Panc1 (cell line): Measurements from ENCODE around the gene PAK2. TPM values are rescaled to one million over a fixed set of nuclear protein-coding genes. Genes with fewer than 3 reads are reported as not detected.

ENCODE experiments used
- ATAC-seq: fragments of 200-7000 bp; cut with Tn5 transposase; 2 replicates; pipeline ENCODE4 v1.9.1; 2020; ENCODE audit warnings: mild to moderate bottlenecking, moderate library complexity
- BruUV-seq: library from RNA; stranded (reverse); fragments of 400-500 nt; replicated peaks from 2 replicates; lab custom pipeline; 2021; lab: Mats Ljungman, UMichigan
- CTCF ChIA-PET: fragments of 300-600 bp; sonication (Branson Sonifier 250); formaldehyde crosslinking; loops from one replicate; lab custom pipeline; 2022; ENCODE audit warnings: antibody characterized with exemption; lab: Charles Lee
- POLR2A ChIA-PET: fragments of 300-600 bp; sonication (Branson Sonifier 250); formaldehyde crosslinking; loops from one replicate; lab custom pipeline; 2022; ENCODE audit warnings: antibody characterized with exemption; lab: Charles Lee
- DNase-seq: peaks from one replicate; pipeline ENCODE4 v3.0.0-alpha.2; 2010; ENCODE audit warnings: low read depth, low spot score
- H3K27ac ChIP-seq: 2 replicates; pipeline ENCODE4 v1.5.1; 2011; ENCODE audit warnings: mild to moderate bottlenecking, low read length, inconsistent platforms
- H3K27me3 ChIP-seq: fragments of 200-500 bp; sonication (Bioruptor generic); 2 replicates; pipeline ENCODE4 v1.6.0; 2014; ENCODE audit warnings: low read length, inconsistent platforms; ENCODE audit not compliant: control insufficient read depth, insufficient read depth
- H3K36me3 ChIP-seq: fragments of 200-500 bp; sonication (Bioruptor generic); 2 replicates; pipeline ENCODE4 v1.5.1; 2014; ENCODE audit warnings: inconsistent platforms, mild to moderate bottlenecking, low read length, moderate library complexity; ENCODE audit not compliant: control insufficient read depth, insufficient read depth
- H3K4me1 ChIP-seq: 2 replicates; pipeline ENCODE4 v1.5.1; 2011; ENCODE audit warnings: inconsistent platforms, mild to moderate bottlenecking, low read length, moderate library complexity; ENCODE audit not compliant: control insufficient read depth, insufficient read depth
- H3K4me3 ChIP-seq, 2 experiments: 2 replicates each; pipeline ENCODE4 v1.5.1; 2011 to 2012; ENCODE audit warnings: low read depth in 2 of 2, low read length in 2 of 2, mild to moderate bottlenecking in 2 of 2, inconsistent platforms in 1 of 2, moderate library complexity in 1 of 2
- H3K9me3 ChIP-seq: fragments of 200-500 bp; sonication (Bioruptor generic); 2 replicates; pipeline ENCODE4 v1.5.1; 2014; ENCODE audit warnings: low read depth, mild to moderate bottlenecking, inconsistent platforms, low read length, moderate library complexity; ENCODE audit not compliant: control insufficient read depth, insufficient read depth
- CTCF ChIP-seq: fragments of 450-650 bp; IDR thresholded peaks from 2 replicates; pipeline ENCODE4 v1.5.1; 2017; ENCODE audit warnings: mild to moderate bottlenecking
- POLR2AphosphoS5 ChIP-seq: IDR thresholded peaks from 2 replicates; pipeline ENCODE4 v1.6.1; 2012; ENCODE audit warnings: mild to moderate bottlenecking, low read depth, low read length, moderate library complexity
- REST ChIP-seq, 2 experiments: IDR thresholded peaks; 2 replicates each; pipeline ENCODE4 v1.6.1; 2011 to 2012; ENCODE audit warnings: low read depth in 2 of 2, control low read depth in 1 of 2, low read length in 1 of 2, mild to moderate bottlenecking in 1 of 2, moderate library complexity in 1 of 2; ENCODE audit not compliant: insufficient read depth in 1 of 2
- SIN3A ChIP-seq: IDR thresholded peaks from 2 replicates; pipeline ENCODE4 v1.6.1; 2012; ENCODE audit warnings: low read depth, mild to moderate bottlenecking, low read length, moderate library complexity, borderline replicate concordance; ENCODE audit not compliant: insufficient read depth
- TCF7L2 ChIP-seq: IDR thresholded peaks from 2 replicates; pipeline ENCODE4 v1.6.1; 2011; ENCODE audit warnings: mild to moderate bottlenecking, low read depth, low read length, inconsistent platforms
- in situ Hi-C: cut with HindIII; loops from 2 replicates; pipeline ENCODE4 v1.10.0; 2016; ENCODE audit warnings: low sequenced_read_pairs, low pct_unique_long_range_greater_than_20kb
- intact Hi-C: fragments of 100-400 bp; cut with micrococcal nuclease; formaldehyde crosslinking; loops from one replicate; pipeline ENCODE4 v1.10.0; 2022; ENCODE audit not compliant: unreplicated experiment
- total RNA-seq: library from RNA; stranded (reverse); gene quantifications from one replicate; pipeline ENCODE4 v1.2.1, GENCODE V29; 2021; ENCODE audit not compliant: unreplicated experiment

Gene PAK2
- total RNA-seq, 1 experiment from 2014 or later = 185 TPM

- Histone ChIP-seq H3K4me3 (no peak overlapping the region), H3K36me3 (no peaks in the 10 kb centered on the region), H3K27ac (no peak overlapping the region), H3K27me3 (no peaks in the 10 kb centered on the region), H3K4me1 (no peaks in the 10 kb centered on the region), H3K9me3 (no peaks in the 10 kb centered on the region)
- DNase-seq (no peak), ATAC-seq (no peak)
- POLR2A ChIA-PET = interaction anchor here (0.5 kb wide), 1 partner anchor 21 kb away, joined by 4 read pairs; no protein-coding TSS in a partner anchor
- BruUV-seq = no TSS peak
- in situ Hi-C loops = no loop called here
- TF ChIP-seq SIN3A (no peak), CTCF (no peak), TCF7L2 (no peak), POLR2AphosphoS5 (no peak), REST (IDR thresholded peaks at IDR 0.05; ENCODE audit: insufficient read depth in 1 of 2, low read depth in 2 of 2, low read length in 1 of 2) (no peak)
- CTCF ChIA-PET = interaction anchor here (0.6 to 0.7 kb wide), 2 partner anchors 21 to 424 kb away, joined by 3 to 7 read pairs; no protein-coding TSS in a partner anchor
- intact Hi-C loops = no loop called here
Measured at GRCh38 chr3:196691386-196691785, 48.3 kb upstream of the PAK2 start.

GRCh38 chr3:196694202-196694638 is 45.4 kb upstream of the PAK2 start:
- Histone ChIP-seq H3K4me3 (no peak overlapping the region), H3K9me3 (no peaks in the 10 kb centered on the region), H3K36me3 (no peaks in the 10 kb centered on the region), H3K27ac (no peak overlapping the region), H3K4me1 (no peaks in the 10 kb centered on the region), H3K27me3 (no peaks in the 10 kb centered on the region)
- BruUV-seq = no TSS peak
- in situ Hi-C loops = no loop called here
- ATAC-seq (peak; percentile 39; the same call in 1 of the 2 replicates), DNase-seq (no peak)
- CTCF ChIA-PET = interaction anchor here (0.8 to 1.6 kb wide), 2 partner anchors 84 to 91 kb away, joined by 3 to 5 read pairs; no protein-coding TSS in a partner anchor
- POLR2A ChIA-PET = no interaction called here
- TF ChIP-seq SIN3A (no peak), TCF7L2 (no peak), CTCF (no peak), POLR2AphosphoS5 (no peak), REST (IDR thresholded peaks at IDR 0.05; ENCODE audit: insufficient read depth in 1 of 2, low read depth in 2 of 2, low read length in 1 of 2) (no peak)
- intact Hi-C loops = no loop called here
